HEK293 (cell line): ENCODE results near the gene GNG14.

ENCODE experiments used
- GLI4 ChIP-seq: fragments of 450-650 bp; formaldehyde crosslinking; IDR thresholded peaks from 2 replicates; pipeline ENCODE4 v1.5.1; 2016; ENCODE audit warnings: missing biosample characterization, missing genetic modification characterization
- HOXA7 ChIP-seq: sonication (generic); formaldehyde crosslinking; IDR thresholded peaks from 2 replicates; pipeline ENCODE4 v1.8.1; 2022; ENCODE audit warnings: missing genetic modification reagents, borderline replicate concordance
- SETDB1 ChIP-seq: IDR thresholded peaks from one replicate; pipeline ENCODE4 v1.6.1; 2017; ENCODE audit warnings: mild to moderate bottlenecking, low read length, moderate library complexity, mixed read lengths; ENCODE audit not compliant: insufficient read length
- ZBTB17 ChIP-seq: fragments of 450-650 bp; formaldehyde crosslinking; IDR thresholded peaks from 2 replicates; pipeline ENCODE4 v1.5.1; 2016; ENCODE audit warnings: missing biosample characterization, missing genetic modification characterization
- ZBTB20 ChIP-seq: fragments of 450-650 bp; formaldehyde crosslinking; IDR thresholded peaks from 2 replicates; pipeline ENCODE4 v1.5.1; 2016; ENCODE audit warnings: missing biosample characterization, missing genetic modification characterization
- ZNF302 ChIP-seq: fragments of 450-650 bp; formaldehyde crosslinking; IDR thresholded peaks from 2 replicates; pipeline ENCODE4 v1.5.1; 2016; ENCODE audit warnings: missing biosample characterization, missing genetic modification characterization, low read depth
- ZNF777 ChIP-seq: fragments of 450-650 bp; formaldehyde crosslinking; IDR thresholded peaks from 2 replicates; pipeline ENCODE4 v1.5.1; 2017; ENCODE audit warnings: missing biosample characterization, missing genetic modification characterization, borderline replicate concordance
- TF ChIP-seq, protein P1 (sequence below): fragments of 450-650 bp; formaldehyde crosslinking; IDR thresholded peaks from 2 replicates; pipeline ENCODE4 v1.5.1; 2016; ENCODE audit warnings: missing biosample characterization, missing genetic modification characterization
- TF ChIP-seq, protein P2 (sequence below): fragments of 450-650 bp; formaldehyde crosslinking; IDR thresholded peaks from 2 replicates; pipeline ENCODE4 v1.5.1; 2016; ENCODE audit warnings: missing biosample characterization, missing genetic modification characterization, low read depth

DNA sequence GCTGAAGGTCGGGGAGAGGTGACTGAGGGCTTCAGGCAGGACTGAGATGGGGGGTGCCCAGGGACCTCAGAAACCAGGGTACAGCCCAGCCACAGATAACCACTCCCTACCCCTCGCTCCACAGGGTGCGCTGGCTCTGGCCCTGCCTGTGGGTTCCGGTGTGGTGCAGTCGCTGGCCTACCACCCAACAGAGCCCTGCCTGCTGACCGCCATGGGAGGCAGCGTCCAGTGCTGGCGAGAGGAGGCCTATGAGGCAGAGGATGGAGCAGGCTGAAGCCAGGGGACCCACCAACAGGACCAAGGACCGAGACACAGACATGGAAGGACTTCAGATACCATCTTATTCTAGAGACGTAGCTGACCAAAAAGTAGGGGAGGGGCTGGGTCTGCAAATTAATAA lies 12.4 kb upstream of the GNG14 start:
- TF ChIP-seq, protein P1, sequence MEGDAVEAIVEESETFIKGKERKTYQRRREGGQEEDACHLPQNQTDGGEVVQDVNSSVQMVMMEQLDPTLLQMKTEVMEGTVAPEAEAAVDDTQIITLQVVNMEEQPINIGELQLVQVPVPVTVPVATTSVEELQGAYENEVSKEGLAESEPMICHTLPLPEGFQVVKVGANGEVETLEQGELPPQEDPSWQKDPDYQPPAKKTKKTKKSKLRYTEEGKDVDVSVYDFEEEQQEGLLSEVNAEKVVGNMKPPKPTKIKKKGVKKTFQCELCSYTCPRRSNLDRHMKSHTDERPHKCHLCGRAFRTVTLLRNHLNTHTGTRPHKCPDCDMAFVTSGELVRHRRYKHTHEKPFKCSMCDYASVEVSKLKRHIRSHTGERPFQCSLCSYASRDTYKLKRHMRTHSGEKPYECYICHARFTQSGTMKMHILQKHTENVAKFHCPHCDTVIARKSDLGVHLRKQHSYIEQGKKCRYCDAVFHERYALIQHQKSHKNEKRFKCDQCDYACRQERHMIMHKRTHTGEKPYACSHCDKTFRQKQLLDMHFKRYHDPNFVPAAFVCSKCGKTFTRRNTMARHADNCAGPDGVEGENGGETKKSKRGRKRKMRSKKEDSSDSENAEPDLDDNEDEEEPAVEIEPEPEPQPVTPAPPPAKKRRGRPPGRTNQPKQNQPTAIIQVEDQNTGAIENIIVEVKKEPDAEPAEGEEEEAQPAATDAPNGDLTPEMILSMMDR (tag by site-specific recombination), result no peak
- TF ChIP-seq ZNF302 (tag by site-specific recombination), result no peak
- TF ChIP-seq ZBTB20 (tag by site-specific recombination), result no peak
- TF ChIP-seq SETDB1, result no peak
- no peak for TF ChIP-seq ZBTB17 (tag by site-specific recombination)
- TF ChIP-seq HOXA7 (CRISPR knock-in tag), result no peak
- TF ChIP-seq, protein P2, sequence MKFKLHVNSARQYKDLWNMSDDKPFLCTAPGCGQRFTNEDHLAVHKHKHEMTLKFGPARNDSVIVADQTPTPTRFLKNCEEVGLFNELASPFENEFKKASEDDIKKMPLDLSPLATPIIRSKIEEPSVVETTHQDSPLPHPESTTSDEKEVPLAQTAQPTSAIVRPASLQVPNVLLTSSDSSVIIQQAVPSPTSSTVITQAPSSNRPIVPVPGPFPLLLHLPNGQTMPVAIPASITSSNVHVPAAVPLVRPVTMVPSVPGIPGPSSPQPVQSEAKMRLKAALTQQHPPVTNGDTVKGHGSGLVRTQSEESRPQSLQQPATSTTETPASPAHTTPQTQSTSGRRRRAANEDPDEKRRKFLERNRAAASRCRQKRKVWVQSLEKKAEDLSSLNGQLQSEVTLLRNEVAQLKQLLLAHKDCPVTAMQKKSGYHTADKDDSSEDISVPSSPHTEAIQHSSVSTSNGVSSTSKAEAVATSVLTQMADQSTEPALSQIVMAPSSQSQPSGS, result no peak
- TF ChIP-seq GLI4, result no peak
- TF ChIP-seq ZNF777 (tag by site-specific recombination), result no peak
